HTERT RPE-1 (cell line): ENCODE data around the gene ABLIM1.
"Not testable (repeated sequence)": the region's sequence is repeated elsewhere in the genome, so short reads cannot be mapped to it uniquely, and the experiment has no call there.

Experiments used
- in situ Hi-C: fragments of 300-500 bp; cut with MboI; formaldehyde crosslinking; loops from 4 replicates; pipeline ENCODE4 v1.14.3; 2020; ENCODE audit warnings: low sequenced_read_pairs

The ABLIM1 gene

DNA sequence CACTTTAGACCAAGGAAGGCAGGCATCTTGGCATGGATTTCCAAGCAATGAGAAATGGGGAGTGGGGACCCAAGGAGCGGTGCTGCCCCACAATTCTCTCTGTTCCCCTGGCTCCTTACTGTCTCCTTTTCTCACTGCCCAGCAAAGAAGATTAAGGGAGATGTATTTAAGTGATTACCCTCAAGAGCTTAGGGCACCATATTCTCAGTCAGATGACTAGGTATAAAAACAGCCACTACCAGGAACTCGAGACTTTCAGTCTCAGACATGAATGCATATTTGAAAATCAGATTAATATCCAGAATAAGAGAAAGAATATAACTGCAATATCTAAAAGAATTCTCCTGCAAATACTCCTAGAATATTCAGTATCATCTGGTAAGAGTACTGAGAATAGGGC is at the start of gene ABLIM1:
TSS of gene ABLIM1 (minus strand) at position 101 of the 400 bp plus-strand sequence. CDS start at position 26, 75 bp downstream.
- in situ Hi-C loops: no loop called here

DNA sequence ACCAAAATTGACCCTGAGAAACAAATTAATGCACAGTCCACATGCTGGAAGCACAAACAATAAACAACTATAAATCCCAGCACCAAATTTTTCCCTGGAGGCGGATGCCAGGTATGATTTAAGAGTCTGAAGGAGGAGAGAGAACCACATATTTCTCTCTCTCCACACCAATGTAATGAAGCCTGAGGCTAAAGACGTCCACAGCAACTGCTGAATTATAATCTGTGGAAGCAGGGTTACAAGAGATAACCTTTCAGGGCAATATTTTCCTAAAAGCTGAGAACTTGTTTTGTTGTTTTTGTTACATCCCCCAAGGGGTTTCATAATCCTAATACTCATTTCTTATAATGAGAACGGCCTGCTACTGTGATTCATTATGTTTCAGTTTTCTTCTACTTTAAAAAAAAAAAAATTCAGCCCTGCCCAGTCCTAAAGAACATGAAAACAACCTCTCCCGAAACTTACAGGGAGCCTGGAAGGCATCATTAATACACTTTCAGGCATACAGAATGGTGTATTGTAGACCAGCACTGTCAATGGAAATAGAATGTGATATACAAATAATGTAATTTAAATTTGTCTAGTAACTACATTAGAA is 48.5 kb upstream of the ABLIM1 start:
- in situ Hi-C loops: no loop called here

DNA sequence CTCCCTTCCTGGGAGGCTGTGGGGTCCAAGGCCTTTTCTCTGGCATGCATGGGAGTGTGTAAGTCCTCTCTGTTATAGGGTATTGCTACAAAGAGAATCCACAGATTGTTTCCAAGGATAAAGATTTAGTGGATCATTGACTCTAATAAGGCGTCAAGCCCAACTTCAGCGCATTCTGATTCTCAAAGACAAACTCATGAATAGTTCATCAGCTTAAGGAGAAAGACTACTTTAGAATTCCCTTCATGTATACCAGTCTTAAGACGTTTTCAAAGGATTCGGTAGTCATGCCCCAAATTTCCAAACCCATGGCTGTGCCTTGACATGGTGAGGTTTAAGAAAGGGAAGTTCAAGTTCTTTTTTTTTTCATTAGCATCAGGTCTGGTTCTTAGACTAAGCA is 46.6 kb upstream of the ABLIM1 start:
- in situ Hi-C loops: no loop called here

DNA sequence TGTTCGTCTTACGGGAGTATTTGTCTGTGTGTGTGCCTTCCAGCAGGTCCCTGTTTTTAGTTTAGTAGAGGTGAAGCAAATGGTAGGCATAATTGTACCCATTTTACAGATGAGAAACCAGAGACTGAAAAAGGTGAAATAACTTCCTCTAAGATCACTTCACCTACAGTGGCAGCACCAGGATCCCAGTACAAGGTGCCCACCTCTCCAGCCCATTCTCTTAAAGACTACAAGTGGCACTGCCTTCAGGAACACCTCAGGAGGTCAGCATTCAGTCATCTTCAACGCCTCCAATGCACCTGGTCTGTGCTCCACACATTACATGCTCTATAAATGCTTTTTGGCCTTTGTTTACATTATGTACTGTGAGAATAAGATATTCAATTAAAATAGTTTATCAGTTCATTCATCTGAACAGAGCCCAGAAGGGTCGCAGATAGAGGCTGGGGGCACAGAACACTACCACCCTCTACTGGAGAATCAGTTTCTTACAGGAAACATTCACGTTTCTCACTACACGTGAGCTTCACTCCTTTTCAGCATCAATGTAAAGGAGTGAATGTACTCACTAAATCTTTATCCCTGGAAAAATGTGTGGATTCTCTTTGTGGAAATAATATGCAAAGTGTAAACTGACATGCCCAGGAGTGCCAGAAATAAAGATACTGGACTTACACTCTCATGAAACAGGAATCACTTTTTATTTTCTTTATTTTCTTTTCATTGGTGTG is 45.5 kb upstream of the ABLIM1 start:
- in situ Hi-C loops: no loop called here

DNA sequence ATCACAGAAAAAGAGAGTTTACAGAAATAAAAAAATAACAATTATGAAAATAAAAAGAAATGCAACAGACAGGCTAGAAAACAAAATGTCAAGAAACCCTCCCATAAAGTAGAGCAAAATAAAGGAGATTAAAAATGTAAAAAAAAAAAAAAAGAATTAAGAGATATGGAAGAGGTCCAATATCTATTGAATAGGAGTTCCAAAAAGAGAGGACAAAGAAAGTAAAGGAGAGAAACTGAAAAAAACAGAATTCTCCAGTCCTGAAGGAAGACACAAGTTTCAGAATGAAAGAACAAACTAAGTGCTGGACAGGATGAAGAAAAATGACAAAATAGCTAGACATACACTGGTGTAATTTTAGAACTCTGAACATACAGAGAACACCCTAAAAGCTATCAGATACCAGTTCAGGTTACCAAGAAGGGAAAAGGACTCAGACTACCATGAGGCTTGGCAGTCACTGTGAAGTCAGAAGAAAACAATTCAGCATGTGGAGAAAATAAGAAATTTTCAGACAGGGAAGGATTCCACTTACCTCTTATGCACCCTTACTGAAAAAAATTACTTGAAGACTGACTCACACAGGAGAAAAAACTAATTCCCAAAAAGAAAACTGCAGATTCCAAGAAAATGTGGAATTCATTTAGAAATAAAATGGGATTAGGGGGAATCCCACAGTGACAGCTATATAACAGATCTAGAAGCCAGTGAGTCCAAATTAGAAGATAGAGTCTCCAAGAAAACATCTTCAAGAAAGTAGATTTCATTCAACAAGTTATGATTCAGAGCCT is 40.4 kb upstream of the ABLIM1 start:
- in situ Hi-C loops: no loop called here

DNA sequence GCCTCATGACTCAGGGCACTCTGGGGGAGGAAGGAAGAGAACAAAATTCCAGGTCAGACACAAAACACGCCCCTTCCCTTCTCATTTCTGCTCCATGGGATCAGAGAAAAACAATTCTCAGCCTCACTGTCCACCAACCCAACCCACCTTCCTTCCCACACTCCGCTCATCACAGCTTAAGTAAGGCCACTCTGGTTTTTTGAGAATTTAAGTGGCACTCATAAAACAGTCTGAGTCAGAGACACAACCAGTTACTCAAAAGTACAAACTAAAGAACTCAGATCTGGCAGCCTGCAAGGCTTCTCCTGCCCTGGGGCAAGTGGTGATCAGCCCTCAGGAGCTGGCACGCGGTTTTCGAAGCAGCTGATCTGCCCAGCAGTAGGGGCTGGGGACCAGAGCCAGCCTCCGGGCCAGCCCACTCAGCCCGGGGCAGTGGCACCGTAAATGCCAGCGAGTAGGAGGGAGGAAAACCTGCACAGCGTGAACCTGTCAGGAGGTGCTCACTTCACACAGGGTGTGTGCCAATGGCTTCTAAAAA is 39.1 kb upstream of the ABLIM1 start:
- in situ Hi-C loops: no loop called here

DNA sequence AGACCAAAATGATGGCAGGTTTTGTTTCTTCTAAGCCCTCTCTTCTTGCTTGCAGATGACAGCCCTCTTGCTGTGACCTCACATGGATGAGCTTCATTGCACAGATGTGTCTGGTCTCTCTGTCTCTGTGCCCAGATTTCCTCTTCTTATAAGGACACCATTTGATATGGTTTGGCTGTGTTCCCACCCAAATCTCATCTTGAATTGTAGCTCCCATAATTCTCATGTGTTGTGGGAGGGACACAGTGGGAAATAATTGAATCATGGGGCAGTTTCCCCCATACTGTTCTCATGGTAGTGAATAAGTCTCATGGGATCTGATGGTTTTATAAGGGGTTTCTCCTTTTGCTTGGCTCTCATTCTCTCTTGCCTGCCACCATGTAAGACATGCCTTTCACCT is 38.2 kb upstream of the ABLIM1 start:
- in situ Hi-C loops: not testable (repeated sequence)

DNA sequence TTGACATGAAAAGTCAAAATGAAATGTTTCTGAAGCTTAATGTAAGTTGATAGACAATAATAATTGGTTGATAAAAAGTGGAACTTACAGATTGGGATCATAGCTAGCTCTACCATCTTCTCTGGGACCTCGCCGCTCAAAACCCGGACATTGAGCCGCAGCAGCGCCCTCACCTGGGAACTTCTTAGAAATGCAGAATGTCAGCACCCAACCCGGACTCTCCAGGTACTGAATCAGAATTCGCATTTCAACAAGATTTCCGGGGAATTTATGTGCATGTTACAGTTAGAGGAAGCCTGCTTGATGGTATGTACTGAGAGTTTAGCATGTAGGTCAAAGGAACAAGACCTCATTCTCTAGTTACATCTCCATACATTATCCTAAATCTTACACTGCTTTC is 36.7 kb upstream of the ABLIM1 start:
- in situ Hi-C loops: no loop called here

DNA sequence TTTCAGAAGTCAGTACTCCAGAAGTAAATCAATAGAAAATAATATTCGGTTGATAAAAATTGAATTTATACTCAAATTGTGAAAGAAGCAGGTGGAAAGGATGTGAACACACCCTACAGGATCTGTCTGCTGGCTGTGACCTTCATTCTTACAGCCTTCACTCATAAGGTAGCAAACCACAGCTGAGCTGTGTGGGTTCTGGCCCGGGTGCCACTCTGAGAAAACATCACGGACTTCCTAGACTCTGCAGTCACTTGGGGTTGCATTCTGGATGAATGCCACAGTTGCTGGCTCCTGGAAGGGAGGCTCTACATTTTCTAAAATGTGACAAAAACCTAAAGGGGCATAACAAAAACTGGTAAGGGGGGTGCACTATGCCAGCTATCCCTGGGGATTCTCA is 36.0 kb upstream of the ABLIM1 start:
- in situ Hi-C loops: no loop called here

DNA sequence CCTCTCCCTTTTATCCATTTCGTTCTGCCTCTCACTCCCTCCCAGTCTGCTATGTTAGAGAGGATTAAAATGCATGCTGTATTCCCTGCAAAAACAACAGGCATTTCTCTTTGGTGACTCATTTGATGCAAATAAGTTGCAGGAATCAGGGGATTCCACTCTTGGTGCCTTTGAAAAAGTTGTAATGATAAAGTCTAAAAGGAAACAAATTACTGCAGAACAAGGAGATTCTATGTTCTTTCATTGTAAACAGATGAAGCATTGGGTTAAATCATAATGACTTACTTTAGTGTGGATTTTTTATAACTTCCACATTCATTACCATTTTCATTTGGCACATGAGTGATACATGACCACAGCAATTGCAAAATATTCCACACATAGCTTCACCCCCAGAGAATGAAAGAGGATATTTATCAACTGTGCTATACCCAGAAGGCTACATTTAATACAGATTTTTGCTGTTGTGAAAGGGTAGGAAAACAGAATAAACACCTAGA is 33.4 kb upstream of the ABLIM1 start:
- in situ Hi-C loops: no loop called here

DNA sequence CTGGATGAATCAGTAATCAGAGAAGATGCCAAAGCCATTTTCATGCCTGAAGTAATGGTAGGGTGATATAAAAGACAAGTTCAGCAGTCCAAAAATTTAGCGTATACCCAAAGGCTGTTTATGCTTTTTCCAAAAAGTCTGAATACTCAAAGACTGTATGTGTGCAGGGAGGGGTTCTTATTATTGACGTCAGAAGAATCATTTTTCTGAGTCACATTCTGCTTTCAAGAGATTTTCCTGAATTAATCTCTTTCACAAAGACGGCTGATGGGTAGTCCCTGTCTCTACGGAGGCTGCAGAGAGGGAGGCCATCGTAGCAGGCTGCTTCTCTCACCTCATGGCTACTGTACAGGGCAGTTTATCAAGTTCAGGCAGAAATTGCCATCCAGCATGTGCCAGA is 30.7 kb upstream of the ABLIM1 start:
- in situ Hi-C loops: no loop called here

DNA sequence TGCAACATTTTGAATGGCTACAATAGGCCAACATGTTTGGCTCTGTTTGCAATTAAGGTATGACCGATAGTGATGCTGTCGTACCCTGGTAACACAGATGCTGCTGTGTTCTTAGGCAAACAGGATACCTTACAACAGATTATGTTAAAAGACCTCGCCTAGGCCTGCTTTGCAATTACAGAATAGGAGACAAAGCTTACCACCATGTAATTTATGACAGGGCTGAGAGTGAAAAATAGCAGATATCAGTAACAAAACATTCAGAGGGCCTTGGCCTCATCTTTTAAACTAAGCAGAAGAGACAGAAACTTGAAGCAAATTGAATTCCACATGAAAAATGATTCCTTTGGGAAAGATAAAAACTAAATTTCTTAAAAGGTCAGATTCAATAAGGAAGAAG is 29.4 kb upstream of the ABLIM1 start:
- in situ Hi-C loops: no loop called here

DNA sequence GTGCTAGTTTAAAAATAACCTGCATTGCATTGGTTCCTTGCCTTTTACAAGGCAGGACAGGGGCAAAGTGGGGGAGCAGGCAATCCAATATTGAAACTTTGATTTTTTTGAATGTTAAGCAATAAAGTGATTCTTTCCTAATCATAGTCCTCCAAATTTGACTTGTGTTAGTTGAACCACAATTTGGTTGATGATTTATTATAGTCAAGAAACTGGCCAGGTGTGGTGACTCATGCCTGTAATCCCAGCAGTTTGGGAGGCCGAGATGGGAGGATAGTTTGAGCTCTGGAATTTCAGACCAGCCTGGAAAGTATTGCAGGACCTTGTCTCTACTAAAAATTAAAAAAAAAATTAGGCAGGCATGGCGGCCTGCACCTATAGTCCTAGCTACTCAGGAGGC is 27.9 kb upstream of the ABLIM1 start:
- in situ Hi-C loops: no loop called here

DNA sequence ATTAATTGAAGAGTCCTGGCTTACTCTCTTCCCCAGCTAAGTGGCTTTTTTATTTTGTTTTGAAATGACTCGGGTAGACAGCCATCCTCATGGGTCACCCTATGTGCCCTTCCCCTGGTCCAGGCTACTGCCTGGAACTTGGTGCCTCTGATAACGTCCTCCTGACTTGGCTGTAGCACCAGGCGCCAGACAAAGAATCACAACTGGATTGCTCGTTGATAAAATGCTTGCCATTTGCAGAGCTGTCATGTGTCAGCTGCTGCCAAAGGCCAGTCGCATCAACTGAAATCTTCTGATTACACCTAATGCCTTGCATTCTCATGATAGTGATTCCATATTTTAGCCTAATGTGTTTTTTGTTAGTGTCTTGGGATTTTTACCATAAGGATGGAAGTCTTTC is 27.4 kb upstream of the ABLIM1 start:
- in situ Hi-C loops: no loop called here

DNA sequence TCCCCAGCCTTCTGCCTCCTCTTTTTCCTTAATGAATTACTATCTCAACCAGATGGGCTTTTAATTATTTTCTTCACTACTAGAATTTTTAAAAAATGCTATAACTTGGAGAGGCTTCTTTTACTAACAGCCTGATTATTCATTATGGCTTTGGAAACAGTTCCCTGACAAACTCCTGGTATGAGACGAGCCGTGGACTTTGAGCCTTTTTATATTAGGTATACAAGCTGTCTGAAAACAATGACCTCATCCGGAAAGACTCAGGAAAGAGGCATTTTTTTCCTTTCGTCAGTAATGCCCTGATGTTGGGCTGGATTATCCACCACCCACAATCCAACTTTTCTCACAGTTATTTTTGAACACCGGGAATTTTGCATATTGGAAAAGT is 26.7 kb upstream of the ABLIM1 start:
- in situ Hi-C loops: no loop called here

DNA sequence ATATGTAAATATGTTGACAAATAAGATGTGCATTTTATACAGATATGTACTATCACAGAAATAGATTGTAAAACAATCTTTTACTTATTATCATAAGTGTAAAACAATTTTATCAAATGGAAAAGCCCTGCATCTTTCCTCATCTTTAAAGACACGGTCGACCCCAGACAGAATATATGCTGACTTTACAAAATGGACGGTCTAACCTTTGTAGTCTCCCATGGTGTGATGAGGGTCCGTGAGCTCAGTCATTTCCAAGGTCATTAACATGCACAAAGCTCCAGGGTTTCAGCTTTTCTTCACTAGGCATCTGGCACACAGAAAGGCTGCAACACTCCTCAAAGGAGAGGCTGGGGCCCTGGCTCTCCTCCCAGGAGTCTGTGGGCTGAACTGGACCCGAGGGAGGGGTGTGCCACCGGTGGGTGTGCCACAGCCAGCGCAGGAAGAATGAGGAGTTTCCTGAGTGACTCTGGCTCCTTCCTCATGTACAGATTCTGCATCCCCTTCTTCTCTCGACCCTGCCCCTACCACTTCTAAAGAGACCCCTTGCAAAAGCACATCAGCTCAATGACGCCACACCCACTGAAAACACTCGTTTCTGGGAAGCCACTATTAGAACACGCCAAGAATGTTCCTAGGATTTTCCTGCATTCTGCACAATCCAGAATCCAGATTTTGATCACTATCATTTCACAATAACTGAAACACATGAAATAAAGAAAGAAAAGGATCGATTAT is 26.2 kb upstream of the ABLIM1 start:
- in situ Hi-C loops: no loop called here

DNA sequence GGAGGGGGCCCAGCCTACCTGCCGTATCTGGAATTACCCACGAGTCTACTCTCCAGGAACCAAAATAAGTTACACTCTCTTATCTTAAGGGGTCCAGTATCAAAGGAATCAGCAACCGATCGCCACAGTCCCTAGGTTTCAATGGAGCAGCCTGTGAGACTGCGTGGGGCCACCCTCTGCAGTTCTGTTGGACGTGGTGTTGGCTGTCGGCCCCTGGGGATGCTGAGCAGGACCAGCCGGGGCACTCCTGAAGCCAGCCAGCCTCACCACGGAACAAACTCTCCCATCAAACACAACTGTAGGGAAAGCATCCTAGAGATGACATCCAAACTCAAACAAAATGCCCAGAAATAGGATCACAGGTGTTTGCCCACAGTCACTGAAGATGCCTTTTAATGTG is 25.5 kb upstream of the ABLIM1 start:
- in situ Hi-C loops: no loop called here

DNA sequence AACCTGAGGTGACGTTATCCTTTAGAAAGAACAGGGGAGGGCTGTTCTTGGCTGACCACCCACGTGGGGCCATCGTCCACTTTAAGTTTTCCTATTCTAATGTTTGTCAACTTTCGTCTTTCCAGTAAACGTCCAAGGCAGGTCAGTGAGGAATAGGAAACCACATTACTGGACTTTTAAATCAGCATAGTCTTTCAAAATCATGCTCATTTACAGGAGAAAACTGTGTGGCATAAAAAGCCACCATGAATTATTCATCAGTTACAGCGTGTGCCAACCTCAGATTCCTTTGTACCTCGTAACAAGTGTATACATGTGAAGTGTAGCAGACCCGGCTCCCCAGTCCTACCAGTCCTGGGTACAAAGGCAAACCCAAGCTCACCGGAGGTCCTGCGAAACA is 25.1 kb upstream of the ABLIM1 start:
- in situ Hi-C loops: no loop called here

DNA sequence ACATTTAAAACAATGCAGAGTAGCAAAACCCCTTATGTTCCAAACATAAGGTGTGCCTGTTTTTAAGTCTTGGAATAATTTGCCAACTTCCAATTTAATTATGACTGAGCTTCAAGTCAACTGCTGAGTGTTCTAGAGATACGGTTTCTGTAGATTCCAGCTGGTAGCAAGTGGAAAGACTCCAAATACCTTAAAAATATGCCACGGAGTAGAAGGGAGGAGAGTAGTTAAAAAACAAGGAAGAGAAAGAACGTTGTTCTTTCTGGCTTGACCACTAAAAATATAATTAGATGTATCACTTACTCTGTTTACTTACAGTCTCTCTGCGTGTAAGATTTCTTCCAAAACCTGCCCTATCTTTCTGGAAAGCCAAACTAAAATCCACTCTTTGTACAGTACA is 24.5 kb upstream of the ABLIM1 start:
- in situ Hi-C loops: no loop called here

DNA sequence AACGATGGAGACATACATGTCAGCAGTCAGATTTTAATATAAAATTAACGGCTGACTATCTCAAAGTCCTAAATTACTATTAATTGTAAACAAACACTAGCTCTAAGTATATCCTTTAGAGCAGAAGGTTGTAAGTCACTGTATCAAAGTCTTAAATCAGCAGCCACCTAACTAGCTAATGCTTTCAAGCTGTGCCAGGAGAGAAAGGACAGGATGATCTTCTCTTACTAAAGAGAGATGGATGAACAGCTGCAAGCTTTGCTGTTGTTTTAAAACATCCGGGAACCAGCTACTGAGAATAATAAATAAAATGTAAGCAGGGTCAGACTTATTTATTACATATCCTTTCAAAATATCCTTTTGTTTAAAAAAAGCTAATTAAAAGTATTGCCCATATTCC is 24.0 kb upstream of the ABLIM1 start:
- in situ Hi-C loops: no loop called here

DNA sequence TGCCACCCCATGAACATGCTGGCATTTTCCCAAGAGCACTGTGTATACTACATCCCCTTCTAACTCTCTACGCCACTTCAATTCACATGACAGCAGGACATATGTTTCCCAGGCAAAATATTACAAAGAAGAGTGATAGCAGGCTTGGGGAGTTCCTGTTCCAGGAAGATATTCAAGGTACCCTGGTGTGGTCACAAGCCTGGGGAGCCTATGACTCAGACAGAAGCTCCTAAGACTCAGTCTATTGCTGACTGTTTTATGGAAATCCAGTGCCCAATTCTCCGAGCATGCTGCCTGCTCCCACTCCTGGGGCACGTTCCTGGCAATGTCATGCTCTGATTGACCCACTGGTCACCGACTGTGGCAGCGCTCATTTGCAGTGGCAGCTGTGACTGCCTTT is 23.5 kb upstream of the ABLIM1 start:
- in situ Hi-C loops: no loop called here
